Progenitor cell of endocrine pancreas (in vitro differentiated cells): ENCODE data around the gene IFI30. TPM values are rescaled to one million over a fixed set of nuclear protein-coding genes. Genes with fewer than 3 reads are reported as not detected.

Source experiments
- DNase-seq: peaks from one replicate; pipeline ENCODE4 v3.0.0; 2021; ENCODE audit warnings: low spot score; ENCODE audit not compliant: unreplicated experiment
- H3K27ac Mint-ChIP-seq: 2 replicates; pipeline ENCODE4 v1.8.0; 2021; ENCODE audit warnings: mild to moderate bottlenecking, moderate library complexity, mixed read lengths
- H3K27me3 Mint-ChIP-seq: 2 replicates; pipeline ENCODE4 v1.8.0; 2021; ENCODE audit warnings: mixed read lengths
- H3K36me3 Mint-ChIP-seq: 2 replicates; pipeline ENCODE4 v1.8.0; 2022; ENCODE audit warnings: mixed read lengths; ENCODE audit not compliant: insufficient read depth
- H3K4me1 Mint-ChIP-seq: 2 replicates; pipeline ENCODE4 v1.8.0; 2021; ENCODE audit warnings: low read depth, mixed read lengths
- H3K4me3 Mint-ChIP-seq: 2 replicates; pipeline ENCODE4 v1.8.0; 2021; ENCODE audit warnings: low read depth, mild to moderate bottlenecking, moderate library complexity, mixed read lengths
- H3K9me3 Mint-ChIP-seq: 2 replicates; pipeline ENCODE4 v1.8.0; 2021; ENCODE audit warnings: low read depth, mixed read lengths
- CTCF ChIP-seq: fragments of 200-600 bp; sonication (generic); IDR thresholded peaks from one replicate; pipeline ENCODE4 v1.5.0; 2021; ENCODE audit warnings: antibody characterized with exemption, mild to moderate bottlenecking; ENCODE audit not compliant: unreplicated experiment
- total RNA-seq: library from RNA; stranded (reverse); gene quantifications from 2 replicates; pipeline ENCODE4 v1.2.1, GENCODE V29; 2021

IFI30 gene
- total RNA-seq, 1 donor from 2014 or later = not detected

DNA sequence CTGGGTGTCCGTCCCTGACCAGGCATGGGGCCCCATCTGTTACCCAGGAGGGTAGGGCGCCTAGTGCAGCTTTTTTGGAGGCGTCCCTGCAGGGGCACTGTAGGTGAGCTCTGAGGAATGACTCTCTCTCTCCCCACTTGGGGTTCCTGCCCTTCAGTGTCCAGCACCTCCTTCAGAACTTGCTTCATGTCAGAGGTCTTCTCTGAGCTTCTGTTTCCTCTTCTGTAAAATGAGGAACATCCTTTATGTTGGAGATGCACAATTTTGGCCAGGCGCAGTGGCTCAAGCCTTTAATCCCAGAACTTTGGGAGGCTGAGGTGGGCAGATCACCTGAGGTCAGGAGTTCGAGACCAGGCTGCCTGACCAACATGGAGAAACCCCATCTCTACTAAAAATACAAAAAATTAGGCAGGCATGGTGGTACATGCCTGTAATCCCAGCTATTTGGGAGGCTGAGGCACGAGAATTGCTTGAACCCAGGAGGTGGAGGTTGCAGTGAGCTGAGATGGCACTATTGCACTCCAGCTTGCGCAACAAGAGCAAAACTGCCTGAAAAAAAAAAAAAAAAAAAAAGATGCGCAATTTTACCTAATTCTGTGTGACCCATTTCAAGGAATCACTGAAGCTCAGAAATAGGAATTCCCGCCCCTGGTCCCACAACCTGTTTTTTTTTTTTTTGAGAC, 35.8 kb upstream of the IFI30 start:
- Mint-ChIP-seq H3K9me3 (no peaks in the 10 kb centered on the region), H3K36me3 (peaks cover 11% of the 10 kb centered on the region), H3K4me1 (peaks cover 9% of the 10 kb centered on the region), H3K4me3 (no peak overlapping the region), H3K27me3 (no peaks in the 10 kb centered on the region), H3K27ac (no peak overlapping the region)
- DNase-seq = no peak
- TF ChIP-seq CTCF = no peak

GRCh38 chr19:18140473-18140872, 33.1 kb upstream of the IFI30 start:
- no peak for TF ChIP-seq CTCF
- H3K27me3 Mint-ChIP-seq = no peaks in the 10 kb centered on the region
- no peak overlapping the region for H3K27ac Mint-ChIP-seq
- H3K9me3 Mint-ChIP-seq = no peaks in the 10 kb centered on the region
- no peak for DNase-seq
- H3K4me1 Mint-ChIP-seq = peaks cover 6% of the 10 kb centered on the region
- H3K4me3 Mint-ChIP-seq = no peak overlapping the region
- H3K36me3 Mint-ChIP-seq = peaks cover 17% of the 10 kb centered on the region

DNA sequence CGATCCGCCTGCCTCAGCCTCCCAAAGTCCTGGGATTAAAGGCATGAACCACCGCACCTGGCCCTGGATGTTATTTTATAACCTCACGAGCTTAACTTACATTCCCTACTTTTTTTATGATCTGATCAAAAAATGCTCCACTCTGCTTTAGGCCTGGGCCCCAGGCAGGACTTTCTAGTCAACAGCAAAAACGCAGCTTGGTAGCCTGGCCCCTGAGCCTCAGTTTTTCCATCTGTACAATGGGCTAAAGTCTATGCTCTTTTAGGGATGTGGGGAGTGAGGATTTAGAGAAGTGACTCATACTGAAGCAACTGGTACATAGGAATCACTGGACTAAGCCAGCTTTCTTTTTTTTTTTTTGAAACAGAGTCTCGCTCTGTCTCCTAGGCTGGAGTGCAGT, 32.6 kb upstream of the IFI30 start:
- Mint-ChIP-seq H3K4me1 (peaks cover 2% of the 10 kb centered on the region), H3K27ac (no peak overlapping the region), H3K9me3 (no peaks in the 10 kb centered on the region), H3K4me3 (no peak overlapping the region), H3K27me3 (no peaks in the 10 kb centered on the region), H3K36me3 (peaks cover 17% of the 10 kb centered on the region)
- no peak for DNase-seq
- no peak for TF ChIP-seq CTCF

GRCh38 chr19:18143902-18144301, 29.7 kb upstream of the IFI30 start:
- Mint-ChIP-seq H3K36me3 (peaks cover 19% of the 10 kb centered on the region), H3K9me3 (no peaks in the 10 kb centered on the region)

GRCh38 chr19:18144361-18144760, 29.3 kb upstream of the IFI30 start:
- Mint-ChIP-seq H3K9me3 (no peaks in the 10 kb centered on the region), H3K27me3 (no peaks in the 10 kb centered on the region), H3K36me3 (peaks cover 17% of the 10 kb centered on the region), H3K4me1 (no peaks in the 10 kb centered on the region), H3K27ac (no peak overlapping the region), H3K4me3 (no peak overlapping the region)
- no peak for TF ChIP-seq CTCF
- no peak for DNase-seq

More at GRCh38 chr19:18143902-18144301, 29.7 kb upstream of the IFI30 start:
- DNase-seq = no peak
- Mint-ChIP-seq H3K4me3 (no peak overlapping the region), H3K4me1 (no peaks in the 10 kb centered on the region), H3K27ac (no peak overlapping the region), H3K27me3 (no peaks in the 10 kb centered on the region)
- no peak for TF ChIP-seq CTCF
